ES-I3 (cell line): ENCODE results near the gene RPUSD2.

ENCODE experiments used
- H3K36me3 ChIP-seq: 2 replicates; pipeline ENCODE4 v1.6.1; 2013; ENCODE audit warnings: mild to moderate bottlenecking, low read length, control low read depth, moderate library complexity; ENCODE audit not compliant: insufficient read depth
- H3K4me1 ChIP-seq: 2 replicates; pipeline ENCODE4 v1.6.1; 2013; ENCODE audit warnings: mild to moderate bottlenecking, control low read depth, low read length; ENCODE audit not compliant: insufficient read depth
- H3K9ac ChIP-seq: 2 replicates; pipeline ENCODE4 v1.6.1; 2013; ENCODE audit warnings: low read depth, mild to moderate bottlenecking, low read length, moderate library complexity
- H3K9me3 ChIP-seq: 2 replicates; pipeline ENCODE4 v1.6.1; 2013; ENCODE audit warnings: mild to moderate bottlenecking, low read length, moderate library complexity; ENCODE audit not compliant: control insufficient read depth, insufficient read depth

The RPUSD2 gene

GRCh38 chr15:40623361-40623760 is 54.3 kb downstream of the RPUSD2 start:
- no peak overlapping the region for H3K9ac ChIP-seq
- no peaks in the 10 kb centered on the region for H3K36me3 ChIP-seq
- H3K9me3 ChIP-seq, result no peaks in the 10 kb centered on the region
- H3K4me1 ChIP-seq, result no peaks in the 10 kb centered on the region
